Body of pancreas (tissue), 4 donors: ENCODE data around the gene TLN1.

Experiments
- CTCF ChIP-seq, 7 experiments: fragments of 450-650 bp in 4 of 7; fragments of 200-600 bp in 3 of 7; sonication (generic) in 3 of 7; IDR thresholded peaks; one replicate each; pipeline ENCODE4 v1.5.1; 2016 to 2019; ENCODE audit warnings: antibody characterized with exemption in 7 of 7
- POLR2A ChIP-seq, 3 donors: fragments of 450-650 bp; IDR thresholded peaks; one replicate each; pipeline ENCODE4 v1.6.1; 2016; ENCODE audit warnings: antibody characterized with exemption in 3 of 3, mild to moderate bottlenecking in 2 of 3

- TF ChIP-seq CTCF (IDR thresholded peaks at IDR 0.05), result no peak
- TF ChIP-seq POLR2A (IDR thresholded peaks at IDR 0.05), result no peak
Observed at GRCh38 chr9:35708146-35708545, 23.8 kb downstream of the TLN1 start.
